NCI-H526 (cell line): ENCODE measurements around the gene PIGU.
"Not testable (repeated sequence)": the region's sequence is repeated elsewhere in the genome, so short reads cannot be mapped to it uniquely, and the experiment has no call there.

Experiments used
- DNase-seq, 2 experiments: peaks; one replicate each; lab custom pipeline; 2025; lab: John Stamatoyannopoulos, UW

The PIGU gene

DNA sequence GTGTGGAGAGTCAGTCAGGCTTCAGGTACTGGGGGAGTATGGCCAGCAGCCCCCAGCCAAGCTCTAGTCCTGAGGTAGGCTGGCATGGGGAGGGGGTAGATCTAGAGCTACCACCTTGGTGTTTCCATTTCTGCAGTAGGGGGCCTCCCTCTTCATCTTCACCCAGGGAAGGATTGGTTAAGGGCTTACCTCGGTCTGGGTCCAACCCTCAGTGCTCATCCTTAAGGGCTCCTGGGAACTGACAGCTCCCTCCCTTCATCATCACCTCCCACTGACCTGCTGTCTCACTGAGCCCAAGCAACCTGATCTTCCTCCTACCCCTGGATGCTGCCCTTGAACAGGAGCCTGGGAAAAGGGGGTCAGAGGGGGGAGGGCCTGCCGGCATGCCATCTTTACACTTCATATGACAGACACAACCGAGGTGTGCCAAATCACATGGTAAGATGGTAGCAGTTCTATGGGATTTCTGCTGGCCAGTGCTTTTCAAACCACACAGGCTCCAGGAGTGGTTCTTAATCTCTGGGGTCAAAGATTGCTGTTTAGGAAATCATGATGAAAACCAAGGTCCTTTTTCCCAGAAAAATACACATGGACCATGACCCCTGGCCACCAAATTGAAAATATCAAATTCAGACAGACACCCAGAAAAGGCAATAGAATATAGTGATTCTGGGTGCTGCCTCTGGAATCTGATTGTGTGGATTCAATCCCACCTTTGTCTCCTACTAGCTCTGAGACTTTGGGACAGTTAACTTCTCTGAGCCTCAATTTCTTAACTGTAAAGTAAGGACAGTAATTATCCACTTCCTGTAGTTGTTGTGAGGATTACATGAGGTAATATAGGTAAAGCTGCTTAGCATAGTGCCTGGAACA, 30.3 kb upstream of the PIGU start:
- DNase-seq, result no peak

DNA sequence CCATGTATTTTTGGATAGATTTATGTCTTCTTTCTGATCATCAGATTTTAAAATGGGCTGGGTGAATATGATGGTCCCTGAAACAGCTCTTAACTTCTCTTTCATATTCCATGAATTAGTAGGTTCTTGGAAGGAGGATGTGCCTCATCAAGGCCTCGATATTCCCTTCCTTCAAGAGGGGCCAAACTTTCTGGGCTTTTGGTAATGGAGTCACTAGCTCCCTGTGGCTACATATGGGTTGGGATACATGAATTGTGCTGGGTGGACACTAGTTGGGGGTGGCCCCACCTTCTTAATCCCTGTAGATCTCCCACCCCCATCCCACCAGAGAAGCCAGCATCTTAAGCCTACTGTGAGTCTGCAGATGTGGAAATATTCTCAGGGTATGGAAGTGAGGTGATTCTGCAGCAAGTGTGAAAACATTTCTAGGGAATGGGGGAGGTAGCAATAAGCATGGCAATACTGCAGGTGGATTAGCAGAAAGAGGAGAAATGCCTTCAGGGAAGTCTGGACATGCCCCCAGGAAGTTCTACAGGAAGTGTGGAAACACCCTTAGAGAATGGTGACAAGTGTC, 29.5 kb upstream of the PIGU start:
- no peak for DNase-seq

DNA sequence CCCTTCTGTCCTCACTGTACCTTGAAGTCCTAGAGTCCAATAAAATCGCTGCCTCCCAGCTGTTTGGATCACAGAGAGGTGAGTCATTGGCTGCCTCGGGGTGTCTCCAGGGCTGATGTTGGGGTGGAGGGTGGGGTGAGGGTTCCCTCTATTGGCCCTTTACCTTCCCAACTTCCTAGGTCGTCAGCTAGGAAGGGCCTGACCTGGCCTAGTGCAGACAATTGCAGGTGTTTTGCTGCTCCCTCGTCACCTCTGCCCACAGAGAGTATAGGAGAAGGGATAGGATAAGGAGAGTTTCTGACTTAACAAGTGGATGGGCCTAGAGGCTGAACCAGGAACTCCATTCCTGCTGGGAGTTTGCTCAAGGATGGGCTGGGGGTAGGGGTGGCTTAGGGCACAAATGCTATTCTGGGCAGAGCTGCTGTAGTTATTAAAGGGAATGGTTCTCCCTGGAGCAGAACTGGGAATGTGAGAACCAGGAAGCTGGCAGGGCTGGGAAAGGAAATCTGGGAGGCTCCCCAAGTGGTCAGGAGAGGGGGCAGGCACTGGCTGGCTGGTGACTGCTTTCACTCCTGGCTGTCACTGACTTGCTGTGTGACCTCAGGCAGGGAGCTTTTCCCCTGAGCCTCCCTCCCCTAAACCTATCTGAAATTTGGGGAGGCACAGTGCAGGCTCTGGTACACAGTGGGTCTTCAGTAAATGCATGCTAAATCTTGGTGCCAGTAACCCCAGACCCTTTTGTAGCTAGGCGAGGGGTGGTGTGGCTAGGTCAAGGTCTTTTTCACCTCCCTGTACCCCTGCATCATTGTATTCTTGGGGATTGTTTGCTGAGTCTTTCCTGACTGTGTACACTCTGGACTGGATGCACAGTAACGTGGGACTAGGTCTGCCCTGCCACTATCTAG, 28.8 kb upstream of the PIGU start:
- peak; percentile 6 to 35 for DNase-seq

DNA sequence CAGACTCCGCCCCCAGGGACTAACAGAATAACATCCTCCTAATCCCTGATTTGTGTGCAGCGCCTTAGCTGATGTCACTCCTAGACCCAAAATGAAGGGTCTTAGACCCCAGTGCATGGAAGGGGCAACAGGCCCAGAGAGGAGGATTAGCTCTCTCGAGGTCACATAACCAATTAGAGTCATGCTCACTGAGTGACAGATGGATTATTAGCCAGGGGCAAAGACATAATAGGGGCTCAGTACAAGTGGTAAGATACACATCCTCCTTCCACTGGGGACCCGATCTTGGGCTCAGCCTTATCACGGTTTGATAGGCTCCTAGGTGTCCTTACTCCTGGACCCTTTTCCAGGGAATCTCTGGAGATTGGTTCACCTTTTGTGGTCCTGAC, 28.1 kb upstream of the PIGU start:
- no peak for DNase-seq

DNA sequence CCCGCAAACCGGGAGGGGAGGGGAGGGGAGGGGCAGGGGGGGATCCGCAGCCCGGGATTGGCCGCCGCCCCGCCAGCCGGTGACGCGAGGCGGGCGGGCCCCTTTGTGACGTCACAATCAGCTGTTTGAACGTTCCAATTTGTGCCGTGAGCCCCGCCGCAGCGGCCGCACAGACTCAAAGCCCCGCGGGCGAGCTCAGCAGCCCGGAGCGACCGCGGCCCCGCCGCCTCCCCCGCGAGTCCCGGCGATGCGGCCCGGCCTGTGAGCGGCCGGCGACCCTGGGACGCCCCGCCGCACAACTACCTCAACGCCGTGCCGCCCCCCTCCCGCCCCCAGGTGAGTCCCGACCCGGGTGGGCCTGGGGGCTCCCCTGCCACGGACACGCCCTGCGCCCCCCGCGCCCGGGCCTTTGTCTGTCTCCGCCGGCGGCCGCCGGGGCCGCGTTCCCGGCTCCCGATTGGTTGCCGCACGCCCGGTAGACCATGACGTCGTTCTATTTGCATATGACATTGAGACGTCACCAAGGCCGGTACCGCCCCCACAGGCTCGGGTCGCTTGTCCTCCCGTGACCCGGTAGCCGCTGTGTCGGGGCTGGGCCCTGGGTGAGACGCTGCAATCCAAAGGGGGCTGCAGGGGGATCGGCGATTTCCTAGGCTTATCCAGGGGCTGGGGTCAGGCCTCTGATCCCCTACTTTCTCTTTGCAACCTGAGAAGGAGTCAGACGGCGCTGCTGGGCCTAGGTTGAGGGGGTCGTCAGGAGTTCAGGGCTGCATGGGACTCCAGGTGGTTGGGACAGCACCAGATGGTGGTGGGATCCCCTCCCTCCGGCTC, 27.5 kb upstream of the PIGU start, which contains the start of gene TP53INP2:
TP53INP2 (plus strand) TSS at position 168 of the 831 bp plus-strand sequence. CDS start 4,396 bp downstream, outside the sequence.
- peak; percentile 65 to 94 for DNase-seq

DNA sequence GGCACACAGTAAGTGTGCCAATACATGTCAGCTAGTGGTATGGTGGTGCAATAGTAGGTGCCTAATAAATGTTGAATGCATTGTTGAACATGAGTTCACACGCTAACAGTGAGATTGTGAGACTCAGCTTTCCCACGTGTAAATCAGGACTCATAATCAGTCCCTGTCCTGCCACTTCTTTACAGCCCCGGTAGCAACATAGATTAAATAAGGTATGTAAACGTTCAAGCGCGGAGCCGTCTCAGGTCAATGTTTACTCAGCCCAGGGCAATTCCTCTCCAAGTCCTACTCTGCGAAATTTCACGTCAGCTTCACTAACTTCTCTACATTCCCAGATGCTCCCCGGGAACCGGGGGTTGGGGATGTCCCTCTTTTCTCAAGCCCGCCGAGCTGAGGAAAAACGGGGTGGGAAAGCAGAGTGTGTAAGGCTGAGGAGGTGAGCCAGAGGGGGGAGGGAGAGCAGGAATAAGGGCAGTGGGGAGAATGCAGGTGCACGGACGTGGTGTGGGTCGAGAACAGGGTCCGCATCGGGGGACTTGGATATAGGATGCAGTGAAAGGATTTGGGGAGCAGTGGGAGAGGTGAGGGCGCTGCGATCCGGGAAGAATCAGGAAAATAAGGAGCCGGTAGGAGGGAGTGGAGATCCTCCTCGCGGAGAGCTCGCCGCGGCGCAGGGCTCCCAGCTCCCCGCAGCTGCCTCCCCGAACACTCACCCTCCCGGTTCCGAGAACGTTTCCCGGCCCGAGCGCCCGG, 26.7 kb upstream of the PIGU start:
- DNase-seq, result peak; percentile 27 to 65

DNA sequence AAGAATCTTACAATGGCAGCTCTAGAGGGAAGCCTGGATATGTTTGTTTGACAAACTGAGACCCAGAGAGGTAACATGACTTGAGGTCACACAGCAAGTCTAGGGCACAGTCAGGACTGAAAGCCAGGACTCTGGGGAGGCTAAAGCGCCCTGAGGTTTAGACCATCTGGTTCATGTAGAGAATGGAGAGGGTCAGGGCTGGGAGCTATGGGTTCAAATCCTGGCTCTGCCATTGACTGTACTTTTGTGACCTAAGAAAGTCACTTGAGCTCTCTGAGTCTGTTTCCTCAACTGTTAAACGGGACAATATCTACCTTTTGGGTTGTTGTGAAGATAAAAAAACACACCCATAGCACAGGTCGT, 26.1 kb upstream of the PIGU start:
- no peak for DNase-seq

DNA sequence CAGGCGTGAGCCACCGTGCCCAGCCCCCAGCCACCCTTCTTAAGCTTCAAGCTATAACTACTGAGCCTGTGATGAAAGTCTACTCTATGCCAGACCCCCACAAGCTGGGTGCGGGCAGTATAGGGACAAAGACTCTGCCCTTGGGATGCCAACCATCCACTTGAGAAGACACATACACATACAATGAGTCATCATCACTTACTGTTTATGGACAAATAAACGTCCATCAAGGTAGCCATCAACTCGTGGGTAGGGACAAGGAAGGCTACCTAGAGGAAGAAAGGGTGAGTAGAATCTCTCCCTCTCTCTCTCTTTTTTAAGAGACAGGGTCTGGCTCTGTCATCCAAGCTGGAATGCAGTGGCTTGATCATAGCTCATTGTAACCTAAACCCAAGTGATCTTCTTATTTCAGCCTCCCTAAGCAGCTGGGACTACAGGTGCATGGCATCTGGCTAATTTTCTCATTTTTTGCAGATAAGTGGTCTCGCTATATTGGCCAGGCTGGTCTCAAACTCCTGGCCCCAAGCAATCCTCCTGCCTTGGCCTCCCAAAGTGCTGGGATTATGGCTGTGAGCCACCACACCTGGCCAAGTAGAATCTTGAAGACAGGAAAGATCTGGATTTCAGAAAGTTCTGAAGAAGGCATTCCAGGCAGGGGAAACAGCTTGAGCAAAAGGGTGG, 24.7 kb upstream of the PIGU start:
- DNase-seq, result no peak

DNA sequence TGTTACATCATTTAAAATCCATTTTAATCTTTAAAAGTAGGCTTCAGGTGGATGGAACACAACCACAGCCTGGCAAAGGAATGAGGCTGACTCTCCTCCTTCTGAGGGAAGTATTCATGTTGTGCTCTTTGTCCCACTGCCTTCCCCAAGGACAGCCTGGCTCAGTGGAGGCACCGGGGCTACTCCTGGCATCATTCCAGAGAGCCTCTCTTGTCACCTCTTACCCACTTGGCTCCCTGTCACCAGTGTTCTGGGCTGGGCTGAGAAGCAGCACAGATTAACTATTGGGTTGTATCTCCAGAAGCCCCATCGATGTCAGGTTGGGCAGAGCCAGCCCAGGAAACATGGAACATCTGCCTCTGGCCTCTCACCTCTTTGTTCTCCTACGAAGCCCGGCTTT, 16.5 kb upstream of the PIGU start:
- no peak for DNase-seq

DNA sequence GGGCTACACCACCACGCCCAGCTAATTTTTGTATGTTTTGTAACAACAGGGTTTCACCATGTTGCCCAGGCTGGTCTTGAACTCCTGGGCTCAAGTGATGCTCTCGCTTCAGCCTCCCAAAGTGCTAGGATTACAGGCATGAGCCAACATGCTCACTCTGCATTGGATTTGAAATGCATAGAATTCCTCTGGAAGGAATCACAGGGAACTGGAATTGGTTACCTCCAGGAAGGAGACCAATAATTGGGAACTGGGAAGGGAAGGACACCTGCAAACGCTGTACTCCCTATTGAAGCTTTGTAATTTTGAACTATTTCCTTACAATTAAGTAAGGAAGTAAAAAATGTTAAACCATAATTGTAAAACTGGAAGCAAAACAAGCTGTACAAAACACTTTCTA, 14.9 kb upstream of the PIGU start:
- no peak for DNase-seq

DNA sequence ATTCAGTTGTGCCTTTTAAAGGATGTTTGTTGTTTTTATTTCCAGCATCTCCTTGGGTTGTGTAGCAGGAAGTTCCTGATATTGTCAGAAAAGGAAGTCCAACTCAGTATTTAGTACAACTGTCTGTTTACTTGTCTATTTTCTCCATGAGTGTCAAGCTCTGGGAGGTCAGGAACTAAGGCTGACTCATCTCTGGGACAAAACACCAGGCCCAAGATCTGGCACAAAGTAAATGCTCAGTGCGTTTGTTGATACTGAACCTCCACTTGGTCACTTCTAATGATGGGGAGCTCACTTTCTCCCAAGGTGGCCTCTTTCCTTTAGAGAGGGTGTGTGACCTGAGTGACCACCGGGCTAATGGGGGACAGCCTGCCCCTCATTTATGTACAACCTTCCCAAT, 12.6 kb upstream of the PIGU start:
- DNase-seq, result no peak

DNA sequence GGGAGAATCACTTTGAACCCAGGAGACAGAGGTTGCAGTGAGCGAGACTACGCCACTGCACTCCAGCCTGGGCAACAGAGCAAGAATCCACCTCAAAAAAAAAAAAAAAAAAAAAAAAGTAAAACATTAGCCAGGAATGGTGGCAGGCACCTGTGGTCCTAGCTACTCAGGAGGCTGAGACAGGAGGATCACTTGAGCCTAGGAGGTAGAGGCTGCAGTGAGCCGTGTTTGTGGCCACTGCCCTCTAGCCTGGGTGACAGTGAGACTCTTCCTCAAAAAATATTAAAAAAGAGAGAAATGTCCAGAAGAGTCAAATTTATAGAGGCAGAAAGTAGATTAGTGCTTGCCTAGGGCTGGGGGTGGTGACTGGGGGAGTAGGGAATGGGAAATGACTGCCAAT, 6.8 kb upstream of the PIGU start:
- no peak for DNase-seq

DNA sequence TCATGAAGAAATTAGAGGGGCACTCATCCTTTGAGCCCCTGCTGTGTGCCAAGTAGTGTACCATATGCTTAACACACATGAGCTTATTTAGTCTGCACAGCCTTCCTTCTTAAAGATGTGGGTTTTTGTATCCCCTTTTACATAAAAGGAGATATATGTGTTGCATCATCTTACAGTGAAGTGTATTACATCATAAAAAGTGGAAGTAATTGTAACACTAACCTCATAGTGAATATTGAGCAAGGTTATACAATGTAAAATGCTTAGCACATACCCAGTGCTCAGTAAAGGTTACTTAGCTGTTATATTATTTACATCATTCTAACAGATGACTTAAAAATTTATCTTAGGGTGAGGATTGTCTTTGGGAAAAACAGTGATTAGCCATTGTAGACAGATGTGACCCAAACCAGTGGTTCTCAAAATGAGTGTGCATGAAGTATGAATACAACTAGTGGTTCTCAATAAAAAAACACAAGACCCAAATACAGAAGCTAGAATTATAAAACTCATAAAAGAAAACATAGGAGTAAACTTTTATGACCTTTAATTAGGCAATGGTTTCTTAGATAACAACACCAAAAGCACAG, 3.8 kb upstream of the PIGU start:
- no peak for DNase-seq

DNA sequence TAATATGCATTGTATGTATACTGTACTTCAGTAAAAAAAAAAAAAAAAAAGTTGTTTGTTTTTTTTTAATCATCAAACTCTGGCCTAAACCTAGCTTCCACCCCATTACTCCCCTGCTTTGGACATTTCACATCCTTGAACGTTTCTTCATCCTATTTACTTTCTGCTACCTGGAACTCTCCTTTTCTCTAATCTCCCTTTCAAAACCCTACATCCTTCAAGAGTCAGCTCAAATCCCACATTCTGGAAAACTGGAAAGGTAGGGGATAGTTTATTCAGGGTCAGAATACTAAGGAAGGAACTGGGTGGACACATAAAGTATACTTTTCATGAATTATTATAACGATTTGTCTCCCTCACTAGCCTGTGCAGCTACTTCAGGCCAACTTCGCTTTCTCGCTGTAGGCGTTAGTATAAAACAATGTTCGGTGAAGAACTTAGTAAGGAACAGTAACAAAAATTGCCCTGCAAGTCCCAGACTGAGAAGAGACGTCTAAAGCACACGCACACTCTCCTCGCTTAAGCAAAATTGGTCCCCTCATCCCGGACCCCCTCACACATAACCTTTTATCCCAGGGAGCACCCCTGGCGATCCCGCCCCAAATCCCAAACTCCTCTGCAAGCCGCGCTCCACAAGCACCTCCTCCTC, 775 bp downstream of the PIGU start:
- peak; percentile 34 to 46 for DNase-seq

DNA sequence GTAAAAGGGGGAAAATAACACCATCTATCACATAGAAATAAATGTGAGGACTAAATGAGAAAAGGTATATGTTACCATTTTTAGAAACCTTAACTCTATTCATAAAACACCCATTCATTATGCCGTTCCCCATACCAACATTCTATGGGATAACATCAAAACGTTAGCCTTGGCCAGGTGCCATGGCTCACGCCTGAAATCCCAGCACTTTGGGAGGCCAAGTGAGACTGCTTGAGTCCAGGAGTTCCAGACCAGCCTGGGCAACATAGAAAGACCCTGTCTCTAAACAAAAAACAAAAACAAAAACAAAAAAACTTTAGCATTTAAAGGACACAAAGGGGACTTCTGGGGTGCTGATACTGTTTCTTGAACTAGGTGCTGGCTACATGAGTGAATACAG, 1.3 kb downstream of the PIGU start:
- DNase-seq, result no peak

DNA sequence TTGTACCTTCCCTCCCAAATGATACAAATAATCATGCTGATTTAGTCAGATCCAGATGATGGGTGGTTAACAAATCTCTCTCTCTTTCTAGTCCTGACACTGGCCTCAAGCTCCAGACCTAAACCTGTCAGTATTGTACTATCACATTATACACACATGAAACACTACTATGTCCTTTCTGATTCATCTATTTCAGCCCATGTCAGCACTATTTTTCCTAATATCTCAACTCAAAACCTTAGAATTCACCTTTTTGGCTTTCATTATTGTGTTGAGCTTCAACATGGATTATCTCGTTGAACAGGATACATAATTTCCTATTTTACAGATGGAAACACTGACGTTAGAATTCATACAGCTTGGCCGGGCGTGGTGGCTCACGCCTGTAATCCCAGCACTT, 3.5 kb downstream of the PIGU start:
- no peak for DNase-seq

DNA sequence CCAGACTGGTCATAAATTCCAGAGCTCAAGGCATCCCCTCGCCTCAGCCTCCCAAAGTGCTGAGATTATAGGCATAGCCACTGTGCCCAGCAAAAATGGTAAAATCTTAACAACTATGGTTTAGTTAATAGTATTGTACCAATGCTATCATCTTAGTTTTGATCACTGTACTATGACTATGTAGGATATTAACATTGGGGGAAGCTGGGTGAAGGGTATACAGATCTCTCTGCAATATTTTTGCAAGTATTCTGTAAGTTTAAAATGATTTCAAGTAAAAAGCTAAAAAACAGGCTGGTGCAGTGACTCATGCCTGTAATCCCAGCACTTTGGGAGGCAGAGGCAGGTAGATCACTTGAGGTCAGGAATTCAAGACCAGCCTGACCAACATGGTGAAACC, 7.8 kb downstream of the PIGU start:
- DNase-seq, result no peak

DNA sequence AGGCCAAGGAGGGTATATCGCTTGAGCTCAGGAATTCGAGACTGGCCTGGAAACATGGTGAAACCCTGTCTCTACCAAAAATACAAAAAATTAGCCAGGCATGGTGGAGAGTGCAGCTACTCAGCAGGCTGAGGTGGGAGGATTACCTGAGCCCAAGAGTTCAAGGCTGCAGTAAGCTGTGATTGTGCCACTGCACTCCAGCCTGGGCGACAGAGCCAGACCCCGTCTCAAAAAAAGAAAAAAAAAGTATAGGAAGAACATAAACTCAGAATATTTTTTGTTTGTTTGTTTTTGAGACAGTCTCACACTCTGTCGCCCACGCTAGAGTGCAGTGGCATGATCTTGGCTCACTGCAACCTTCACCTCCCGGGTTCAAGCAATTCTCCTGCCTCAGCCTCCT, 12.1 kb downstream of the PIGU start:
- not testable (repeated sequence) for DNase-seq

DNA sequence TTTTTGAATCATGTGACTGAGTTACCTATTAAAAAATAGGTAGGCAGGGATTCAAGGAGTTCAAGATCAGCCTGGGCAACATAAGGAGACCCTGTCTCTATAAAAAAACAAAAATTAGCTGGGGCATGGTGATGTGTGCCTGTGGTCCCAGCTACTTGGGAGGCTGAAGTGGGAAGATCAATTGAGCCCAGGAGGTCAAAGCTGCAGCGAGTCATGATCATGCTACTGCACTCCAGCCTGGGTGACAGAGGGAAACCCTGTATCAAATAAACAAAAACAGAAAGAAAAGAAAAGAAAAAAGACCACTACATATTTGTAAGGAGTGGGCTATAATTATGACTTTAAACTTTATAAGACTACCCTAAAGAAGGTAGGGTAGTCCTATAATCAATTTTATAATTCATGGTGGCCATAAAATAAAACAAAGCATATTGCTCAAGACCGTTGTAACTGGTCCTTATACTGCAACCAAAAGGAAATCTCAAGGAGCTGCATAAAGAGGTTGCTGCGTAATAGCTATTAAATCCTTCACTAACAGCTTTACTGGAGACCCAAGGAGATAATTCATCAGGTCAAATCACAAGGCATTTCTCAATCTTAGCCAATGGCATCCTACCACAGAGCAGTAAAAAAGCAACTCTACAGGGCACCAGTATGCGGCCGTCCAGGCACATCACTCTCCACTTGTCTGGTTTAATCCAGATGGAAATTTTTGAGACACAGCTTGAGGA, 13.5 kb downstream of the PIGU start:
- no peak for DNase-seq
